Activated CD4-positive, alpha-beta T cell treated with anti-CD3 and anti-CD28 coated beads for 1 hour (primary cell): Measurements from ENCODE around the gene CD300A.

Source experiments
- DNase-seq: peaks from one replicate; pipeline ENCODE4 v3.0.0-alpha.2; 2020

Gene CD300A

GRCh38 chr17:74524653-74525464 lies 58.4 kb downstream of the CD300A start:
- no peak for DNase-seq

- DNase-seq, result no peak
Observed at GRCh38 chr17:74525465-74525725, 59.0 kb downstream of the CD300A start.

- DNase-seq, result no peak
Observed at GRCh38 chr17:74525781-74526288, 59.4 kb downstream of the CD300A start.

DNA sequence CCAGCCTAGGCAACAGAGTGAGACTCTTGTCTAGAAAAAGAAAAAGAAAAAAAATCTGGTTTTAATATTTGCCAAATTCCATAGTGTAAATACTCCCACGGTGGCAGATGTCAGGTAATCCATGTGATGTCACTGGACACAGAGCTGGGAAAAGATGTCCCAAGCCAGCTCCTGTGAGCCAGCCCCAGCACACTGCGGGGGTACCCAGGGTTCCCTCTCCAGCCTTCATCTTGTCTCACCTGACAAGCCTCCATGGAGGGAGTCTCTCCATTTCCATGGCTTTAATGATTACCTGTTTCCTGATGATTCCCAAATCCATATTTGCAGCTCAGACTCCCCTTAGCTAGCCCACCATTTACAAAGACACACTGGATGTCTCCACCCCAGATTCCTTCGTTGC lies 60.2 kb downstream of the CD300A start:
- no peak for DNase-seq

GRCh38 chr17:74527081-74527480 lies 60.6 kb downstream of the CD300A start:
- DNase-seq, result peak; percentile 3

- no peak for DNase-seq
Observed at GRCh38 chr17:74527756-74528155, 61.3 kb downstream of the CD300A start.

GRCh38 chr17:74528491-74529199 lies 62.2 kb downstream of the CD300A start:
- no peak for DNase-seq

DNA sequence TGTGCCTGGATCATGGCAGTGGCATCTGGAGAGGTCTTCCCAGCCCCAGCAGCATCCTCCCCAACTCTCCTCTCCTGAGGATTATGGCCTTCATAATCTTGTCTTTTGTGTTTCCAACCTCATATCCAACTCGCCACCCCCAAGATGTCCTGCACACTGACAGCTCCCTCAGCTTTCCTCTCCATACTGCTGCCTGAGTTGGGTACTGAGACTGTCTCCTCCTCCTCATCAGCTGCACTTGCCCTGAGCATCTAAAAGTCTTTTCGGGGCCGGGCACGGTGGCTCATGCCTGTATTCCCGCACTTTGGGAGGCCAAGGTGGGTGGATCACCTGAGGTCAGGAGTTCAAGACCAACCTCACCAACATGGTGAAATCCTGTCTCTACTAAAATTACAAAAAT lies 62.8 kb downstream of the CD300A start:
- DNase-seq, result no peak

GRCh38 chr17:74530831-74531150 lies 64.4 kb downstream of the CD300A start:
- DNase-seq, result no peak

- DNase-seq, result no peak
Observed at GRCh38 chr17:74531231-74531761, 64.9 kb downstream of the CD300A start, which contains the start of gene CD300LB. TSS of gene CD300LB (minus strand) at chr17:74531475. CDS start at chr17:74531350, 125 bp downstream.

DNA sequence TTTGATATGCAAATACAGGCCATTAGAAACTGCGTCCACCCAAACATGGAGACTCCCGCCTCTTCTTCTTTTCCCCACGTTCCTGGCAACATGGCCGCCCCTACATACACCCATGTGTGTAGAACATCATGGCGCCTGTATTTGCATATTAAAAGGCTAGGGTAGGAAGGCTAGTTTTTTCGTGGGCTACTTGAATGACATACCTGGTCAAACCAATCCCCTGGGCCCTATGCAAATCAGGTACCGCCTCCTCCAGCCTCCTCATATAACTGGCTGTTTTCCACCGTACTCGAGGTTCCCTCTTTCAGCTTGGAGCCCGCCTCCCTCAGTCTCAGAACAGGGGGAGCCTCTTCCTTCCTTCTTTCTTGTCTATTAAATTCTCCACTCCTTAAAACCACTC lies 65.7 kb downstream of the CD300A start:
- DNase-seq, result no peak
